K562 (cell line): ENCODE measurements around the gene SMU1. TPM values are rescaled to one million over a fixed set of nuclear protein-coding genes. Genes with fewer than 3 reads are reported as not detected.

ENCODE experiments used
- ARHGAP35 ChIP-seq: fragments of 450-650 bp; IDR thresholded peaks from 2 replicates; pipeline ENCODE4 v1.6.1; 2018; ENCODE audit not compliant: partially characterized antibody
- ATF4 ChIP-seq: fragments of 450-650 bp; formaldehyde crosslinking; IDR thresholded peaks from 2 replicates; pipeline ENCODE4 v1.4.0; 2022; ENCODE audit warnings: mild to moderate bottlenecking, moderate library complexity
- DPF2 ChIP-seq: fragments of 450-650 bp; IDR thresholded peaks from 2 replicates; pipeline ENCODE4 v1.6.1; 2016
- E2F3 ChIP-seq: fragments of 250-450 bp; sonication (Bioruptor Pico); IDR thresholded peaks from 2 replicates; pipeline ENCODE4 v1.4.0; 2020; ENCODE audit warnings: mild to moderate bottlenecking
- E2F5 ChIP-seq: sonication (generic); formaldehyde crosslinking; IDR thresholded peaks from 2 replicates; pipeline ENCODE4 v1.8.0; 2022; ENCODE audit warnings: mild to moderate bottlenecking, missing genetic modification reagents
- GTF2A2 ChIP-seq: IDR thresholded peaks from 2 replicates; pipeline ENCODE4 v1.6.1; 2016; ENCODE audit warnings: mild to moderate bottlenecking, missing genetic modification characterization, missing compliant biosample characterization
- ILF3 ChIP-seq: fragments of 450-650 bp; IDR thresholded peaks from 2 replicates; pipeline ENCODE4 v1.6.1; 2018; ENCODE audit warnings: antibody characterized with exemption, mild to moderate bottlenecking, moderate library complexity, borderline replicate concordance
- KLF13 ChIP-seq: fragments of 450-650 bp; IDR thresholded peaks from 2 replicates; pipeline ENCODE4 v1.6.1; 2016; ENCODE audit warnings: missing genetic modification characterization, low read depth, mild to moderate bottlenecking, missing compliant biosample characterization, moderate library complexity, borderline replicate concordance
- MBD2 ChIP-seq: sonication (generic); IDR thresholded peaks from 2 replicates; pipeline ENCODE4 v1.6.1; 2016; ENCODE audit warnings: low read depth, borderline replicate concordance
- POLR2A ChIP-seq: fragments of 450-650 bp; conservative IDR thresholded peaks from 2 replicates; pipeline ENCODE4 v1.6.1; 2016
- PREB ChIP-seq: sonication (generic); formaldehyde crosslinking; IDR thresholded peaks from 2 replicates; pipeline ENCODE4 v1.8.1; 2023; ENCODE audit warnings: mild to moderate bottlenecking, missing genetic modification reagents
- RBM15 ChIP-seq: fragments of 200-400 bp; formaldehyde crosslinking; IDR thresholded peaks from 2 replicates; pipeline ENCODE4 v1.6.1; 2018; ENCODE audit warnings: mild to moderate bottlenecking, low read length, moderate library complexity; ENCODE audit not compliant: insufficient read depth
- RBM34 ChIP-seq: fragments of 200-400 bp; formaldehyde crosslinking; IDR thresholded peaks from 2 replicates; pipeline ENCODE4 v1.6.1; 2018; ENCODE audit warnings: low read length, borderline replicate concordance; ENCODE audit not compliant: insufficient read depth
- RHOXF2B ChIP-seq: fragments of 250-450 bp; sonication (Bioruptor Pico); conservative IDR thresholded peaks from 2 replicates; pipeline ENCODE4 v1.5.1; 2021
- SAFB2 ChIP-seq: fragments of 200-400 bp; formaldehyde crosslinking; IDR thresholded peaks from 2 replicates; pipeline ENCODE4 v1.6.1; 2018; ENCODE audit warnings: borderline replicate concordance, low read length, low read depth, moderate library complexity; ENCODE audit not compliant: severe bottlenecking
- SMARCE1 ChIP-seq: fragments of 450-650 bp; IDR thresholded peaks from 2 replicates; pipeline ENCODE4 v1.7.1; 2016; ENCODE audit warnings: mild to moderate bottlenecking
- ZFP36 ChIP-seq: fragments of 150-350 bp; IDR thresholded peaks from 2 replicates; pipeline ENCODE4 v1.6.1; 2018; ENCODE audit warnings: low read length, low read depth; ENCODE audit not compliant: partially characterized antibody
- ZNF197 ChIP-seq: fragments of 200-800 bp; sonication (Bioruptor generic); IDR thresholded peaks from 2 replicates; pipeline ENCODE4 v1.6.1; 2016; ENCODE audit warnings: low read depth, missing genetic modification characterization, missing compliant biosample characterization
- ZNF324 ChIP-seq: fragments of 250-450 bp; sonication (Bioruptor Pico); IDR thresholded peaks from 2 replicates; pipeline ENCODE4 v1.4.0; 2020; ENCODE audit warnings: mild to moderate bottlenecking
- ZNF395 ChIP-seq: fragments of 200-800 bp; sonication (Bioruptor generic); IDR thresholded peaks from 2 replicates; pipeline ENCODE4 v1.6.1; 2017; ENCODE audit warnings: missing genetic modification characterization, missing compliant biosample characterization
- ZNF511 ChIP-seq: sonication (generic); formaldehyde crosslinking; IDR thresholded peaks from 2 replicates; pipeline ENCODE4 v1.8.0; 2022; ENCODE audit warnings: mild to moderate bottlenecking, missing genetic modification reagents
- ZNF668 ChIP-seq: fragments of 250-450 bp; sonication (Bioruptor Pico); IDR thresholded peaks from 2 replicates; pipeline ENCODE4 v1.8.0; 2022; ENCODE audit warnings: mild to moderate bottlenecking, inconsistent platforms
- ZNF695 ChIP-seq: fragments of 450-650 bp; formaldehyde crosslinking; IDR thresholded peaks from 2 replicates; pipeline ENCODE4 v1.4.0; 2020; ENCODE audit warnings: mild to moderate bottlenecking, moderate library complexity
- ZNF707 ChIP-seq: fragments of 250-450 bp; sonication (Bioruptor Pico); conservative IDR thresholded peaks from 2 replicates; pipeline ENCODE4 v1.8.0; 2022; ENCODE audit warnings: inconsistent platforms, mild to moderate bottlenecking, moderate library complexity
- polyA plus RNA-seq, 8 experiments: library from polyadenylated mRNA; depleted of rRNA in 4 of 8; stranded (reverse) in 5 of 8; unstranded in 3 of 8; fragments of >200 nt; fragmentation: Nextera tagmentation in 2 of 8; fragmentation: Illumina TruSeq in 1 of 8; extraction: Ambion mirVana in 2 of 8; extraction: Trizol in 1 of 8; gene quantifications; 2 replicates each; pipeline versions ENCODE4 v1.2.1 to v1.2.3, GENCODE V29; 2011 to 2014; ENCODE audit warnings: inconsistent platforms in 1 of 8, missing spikeins in 1 of 8
- total RNA-seq, 7 experiments: library from RNA; depleted of rRNA in 6 of 7; stranded (reverse); fragments of >200 nt in 6 of 7; fragmentation: Illumina TruSeq in 2 of 7; extraction: Trizol in 2 of 7; gene quantifications; 2 replicates each; pipeline versions ENCODE4 v1.2.1 to v1.2.3, GENCODE V29; 2011 to 2021; ENCODE audit warnings: low replicate concordance in 1 of 7

The SMU1 gene
- total and polyA plus RNA-seq, 9 of the 15 experiments (the other 6 are each of a cell fraction or from before 2014, with no cell fraction given) = 13.2 to 33.4 (median 20.7) TPM

- TF ChIP-seq ZNF511 (CRISPR knock-in tag) = no peak
- no peak for TF ChIP-seq ZNF324 (CRISPR knock-in tag)
- 0 out of 2 replicates have a peak, but pooled peaks have one; percentile 15 for TF ChIP-seq ATF4 (CRISPR knock-in tag)
- TF ChIP-seq PREB (CRISPR knock-in tag) = no peak
- no peak for TF ChIP-seq SMARCE1
- TF ChIP-seq ZNF395 = peak; percentile 23; the same call in 1 of the 2 replicates
- no peak for TF ChIP-seq POLR2A
- TF ChIP-seq ZNF668 (CRISPR knock-in tag) = no peak
- TF ChIP-seq GTF2A2 = no peak
- TF ChIP-seq ZNF695 (CRISPR knock-in tag) = no peak
- TF ChIP-seq ZNF197 (CRISPR knock-in tag) = no peak
- no peak for TF ChIP-seq DPF2
- no peak for TF ChIP-seq ZNF707 (CRISPR knock-in tag)
- TF ChIP-seq ZFP36 = no peak
- no peak for TF ChIP-seq ARHGAP35
- no peak for TF ChIP-seq MBD2
- no peak for TF ChIP-seq RBM15
- no peak for TF ChIP-seq E2F5 (CRISPR knock-in tag)
- TF ChIP-seq KLF13 (tag) = no peak
- 0 out of 2 replicates have a peak, but pooled peaks have one; percentile 25 for TF ChIP-seq E2F3 (CRISPR knock-in tag)
- no peak for TF ChIP-seq RBM34
- no peak for TF ChIP-seq ILF3
- no peak for TF ChIP-seq RHOXF2B (CRISPR knock-in tag)
- TF ChIP-seq SAFB2 = no peak
These were observed 52.1 kb downstream of the SMU1 start (continued) for GRCh38 chr9:33024126-33024965.
